GM12878 (cell line): Measurements from ENCODE around the gene BSCL2. TPM values are rescaled to one million over a fixed set of nuclear protein-coding genes. Genes with fewer than 3 reads are reported as not detected.

Experiments used
- ATAC-seq: fragments of 200-7000 bp; cut with Tn5 transposase; 3 replicates; pipeline ENCODE4 v1.9.1; 2020; ENCODE audit warnings: mild to moderate bottlenecking, moderate library complexity
- BruUV-seq: library from RNA; stranded (reverse); fragments of 400-500 nt; replicated peaks from 2 replicates; lab custom pipeline; 2021; lab: Mats Ljungman, UMichigan
- CTCF ChIA-PET: fragments of 300-600 bp; sonication (Branson Sonifier 250); formaldehyde crosslinking; extraction: SDS; loops from one replicate; lab custom pipeline; 2021; ENCODE audit warnings: inconsistent platforms; lab: Yijun Ruan, JAX
- POLR2A ChIA-PET: fragments of 350-600 bp; formaldehyde crosslinking; extraction: SDS; loops from one replicate; lab custom pipeline; 2021; ENCODE audit warnings: inconsistent platforms; lab: Charles Lee
- RAD21 ChIA-PET: fragments of 300-600 bp; sonication (Branson Sonifier 250); formaldehyde crosslinking; loops from one replicate; lab custom pipeline; 2023; ENCODE audit warnings: antibody characterized with exemption; ENCODE audit not compliant: unreplicated experiment; lab: Charles Lee
- SMC1A ChIA-PET: fragments of 300-600 bp; sonication (Branson Sonifier 250); formaldehyde crosslinking; loops from one replicate; lab custom pipeline; 2023; ENCODE audit not compliant: unreplicated experiment, uncharacterized antibody; lab: Charles Lee
- DNase-seq: peaks from one replicate; pipeline ENCODE4 v3.0.0-alpha.2; 2011; ENCODE audit warnings: low read depth, low spot score
- FAIRE-seq: peaks from 3 replicates; lab custom pipeline; 2011; peaks lifted over from hg19 to GRCh38; lab: Jason Lieb, UNC
- H2AFZ ChIP-seq: 2 replicates; pipeline ENCODE4 v1.6.0; 2011; ENCODE audit warnings: low read depth, low read length, control low read depth; ENCODE audit not compliant: control insufficient read depth
- H3K27ac ChIP-seq: 2 replicates; pipeline ENCODE4 v1.5.1; 2011; ENCODE audit warnings: control low read depth; ENCODE audit not compliant: control insufficient read depth, insufficient read depth
- H3K27me3 ChIP-seq, 2 experiments: replicated peaks in 1 of 2; 2 replicates each; pipeline versions ENCODE4 v1.6.0 to v1.6.1; 2011; ENCODE audit warnings: low read length in 1 of 2; ENCODE audit not compliant: control insufficient read depth in 2 of 2, insufficient read depth in 2 of 2
- H3K36me3 ChIP-seq, 2 experiments: 2 replicates each; pipeline ENCODE4 v1.5.1; 2011; ENCODE audit warnings: low read length in 1 of 2; ENCODE audit not compliant: control insufficient read depth in 2 of 2, insufficient read depth in 2 of 2
- H3K4me1 ChIP-seq: 2 replicates; pipeline ENCODE4 v1.6.1; 2011; ENCODE audit warnings: mild to moderate bottlenecking, low read length, moderate library complexity, mixed read lengths; ENCODE audit not compliant: control insufficient read depth, insufficient read depth
- H3K4me2 ChIP-seq: 2 replicates; pipeline ENCODE4 v1.6.0; 2011; ENCODE audit warnings: control low read depth; ENCODE audit not compliant: control insufficient read depth, insufficient read depth
- H3K4me3 ChIP-seq: fragments of 200-600 bp; sonication (generic); 2 replicates; pipeline ENCODE4 v1.5.1; 2016
- H3K79me2 ChIP-seq: 2 replicates; pipeline ENCODE4 v1.6.0; 2011; ENCODE audit warnings: low read length; ENCODE audit not compliant: control insufficient read depth, insufficient read depth
- H3K9ac ChIP-seq: 2 replicates; pipeline ENCODE4 v1.8.0; 2011; ENCODE audit warnings: low read length, control low read depth, mixed read lengths; ENCODE audit not compliant: control insufficient read depth, insufficient read depth
- H3K9me3 ChIP-seq: replicated peaks from 3 replicates; pipeline ENCODE4 v1.5.1; 2011; ENCODE audit warnings: mild to moderate bottlenecking, low read length; ENCODE audit not compliant: control insufficient read depth, insufficient read depth
- H4K20me1 ChIP-seq: 2 replicates; pipeline ENCODE4 v1.6.0; 2011; ENCODE audit not compliant: control insufficient read depth, insufficient read depth
- BCL11A ChIP-seq: IDR thresholded peaks from 2 replicates; pipeline ENCODE4 v1.6.1; 2011; ENCODE audit warnings: low read depth, low read length
- BHLHE40 ChIP-seq, 2 experiments: fragments of 450-650 bp in 1 of 2; IDR thresholded peaks; 2 replicates each; pipeline ENCODE4 v1.6.1; 2011 to 2017; ENCODE audit warnings: low read depth in 2 of 2, borderline replicate concordance in 1 of 2, improper control_type of control experiment in 1 of 2, low read length in 1 of 2, mild to moderate bottlenecking in 1 of 2
- BMI1 ChIP-seq: fragments of 450-650 bp; IDR thresholded peaks from 2 replicates; pipeline ENCODE4 v1.6.1; 2016; ENCODE audit warnings: mild to moderate bottlenecking, moderate library complexity, borderline replicate concordance
- HDAC2 ChIP-seq: fragments of 200-600 bp; sonication (generic); IDR thresholded peaks from 2 replicates; pipeline ENCODE4 v1.6.1; 2017
- KLF5 ChIP-seq: fragments of 450-650 bp; IDR thresholded peaks from 2 replicates; pipeline ENCODE4 v1.6.1; 2014; ENCODE audit warnings: mild to moderate bottlenecking; ENCODE audit not compliant: partially characterized antibody
- MEF2A ChIP-seq: IDR thresholded peaks from 2 replicates; pipeline ENCODE4 v1.6.1; 2011; ENCODE audit warnings: low read depth, mild to moderate bottlenecking, low read length, moderate library complexity; ENCODE audit not compliant: insufficient read depth
- NFYA ChIP-seq: IDR thresholded peaks from 2 replicates; pipeline ENCODE4 v1.6.1; 2011; ENCODE audit warnings: low read depth, mild to moderate bottlenecking, low read length, improper control_type of control experiment, borderline replicate concordance
- NFYB ChIP-seq: IDR thresholded peaks from 2 replicates; pipeline ENCODE4 v1.6.1; 2011; ENCODE audit warnings: low read depth, mild to moderate bottlenecking, low read length, improper control_type of control experiment, moderate library complexity; ENCODE audit not compliant: insufficient read depth
- PKNOX1 ChIP-seq: fragments of 450-650 bp; IDR thresholded peaks from 2 replicates; pipeline ENCODE4 v1.6.1; 2016; ENCODE audit warnings: mild to moderate bottlenecking
- RELB ChIP-seq: fragments of 450-650 bp; IDR thresholded peaks from 2 replicates; pipeline ENCODE4 v1.6.1; 2017; ENCODE audit warnings: low read depth, mild to moderate bottlenecking, moderate library complexity
- SMAD5 ChIP-seq: IDR thresholded peaks from 2 replicates; pipeline ENCODE4 v1.6.1; 2016; ENCODE audit warnings: antibody characterized with exemption, low read depth
- SMC3 ChIP-seq: IDR thresholded peaks from 2 replicates; pipeline ENCODE4 v1.6.1; 2011; ENCODE audit warnings: low read length, improper control_type of control experiment, borderline replicate concordance
- SPI1 ChIP-seq: IDR thresholded peaks from 2 replicates; pipeline ENCODE4 v1.6.1; 2011; ENCODE audit warnings: low read depth, mild to moderate bottlenecking, low read length, moderate library complexity, borderline replicate concordance; ENCODE audit not compliant: insufficient read depth
- TARDBP ChIP-seq: IDR thresholded peaks from 2 replicates; pipeline ENCODE4 v1.6.1; 2016; ENCODE audit warnings: borderline replicate concordance
- TBL1XR1 ChIP-seq: IDR thresholded peaks from 2 replicates; pipeline ENCODE4 v1.6.1; 2012; ENCODE audit warnings: low read depth, low read length, improper control_type of control experiment
- ZNF274 ChIP-seq: IDR thresholded peaks from one replicate; pipeline ENCODE4 v1.8.0; 2011; ENCODE audit not compliant: insufficient read length, insufficient read depth
- WGBS: methylation state at CpG from one replicate; pipeline ENCODE4 v1.1.6; 2016; ENCODE audit warnings: low lambda C conversion rate; ENCODE audit not compliant: insufficient replicate concordance, insufficient coverage; ENCODE audit errors: missing lambda C conversion rate; 5-methylcytosine and 5-hydroxymethylcytosine counted together
- in situ Hi-C: fragments of 300-500 bp; cut with MboI; formaldehyde crosslinking; loops from 9 replicates; pipeline ENCODE4 v1.14.3; 2018; ENCODE audit warnings: mixed read lengths
- intact Hi-C: fragments of 100-400 bp; cut with micrococcal nuclease; formaldehyde crosslinking; loops from one replicate; pipeline ENCODE4 v1.14.2; 2022; ENCODE audit not compliant: unreplicated experiment
- polyA plus RNA-seq, 11 experiments: library from polyadenylated mRNA; depleted of rRNA in 4 of 11; unstranded in 6 of 11; stranded (reverse) in 5 of 11; fragments of >200 nt; fragmentation: Nextera tagmentation in 4 of 11; fragmentation: Illumina TruSeq in 1 of 11; extraction: Ambion mirVana in 4 of 11; extraction: Trizol in 1 of 11; gene quantifications; 1 replicate in 1 of 11; 2 replicates in 10 of 11; pipeline versions ENCODE4 v1.2.1 to v1.2.3, GENCODE V29; 2011 to 2016; ENCODE audit warnings: inconsistent platforms in 2 of 11, missing spikeins in 2 of 11, low read depth in 1 of 11
- total RNA-seq, 4 experiments: library from RNA; depleted of rRNA in 3 of 4; stranded (reverse); fragments of >200 nt in 3 of 4; fragmentation: Illumina TruSeq in 1 of 4; extraction: Trizol in 1 of 4; gene quantifications; 2 replicates each; pipeline versions ENCODE4 v1.2.1 to v1.2.3, GENCODE V29; 2013 to 2021
- TF ChIP-seq, protein P1 (sequence below): IDR thresholded peaks from 2 replicates; pipeline ENCODE4 v1.6.1; 2012; ENCODE audit warnings: low read depth, low read length, improper control_type of control experiment
- TF ChIP-seq, protein P2 (sequence below): fragments of 450-650 bp; IDR thresholded peaks from 2 replicates; pipeline ENCODE4 v1.6.1; 2017; ENCODE audit warnings: mild to moderate bottlenecking

BSCL2 gene
- total and polyA plus RNA-seq, 10 of the 15 experiments (the other 5 are each of a cell fraction or from before 2014, with no cell fraction given), result 12.3 to 57.9 (median 21.8) TPM

DNA sequence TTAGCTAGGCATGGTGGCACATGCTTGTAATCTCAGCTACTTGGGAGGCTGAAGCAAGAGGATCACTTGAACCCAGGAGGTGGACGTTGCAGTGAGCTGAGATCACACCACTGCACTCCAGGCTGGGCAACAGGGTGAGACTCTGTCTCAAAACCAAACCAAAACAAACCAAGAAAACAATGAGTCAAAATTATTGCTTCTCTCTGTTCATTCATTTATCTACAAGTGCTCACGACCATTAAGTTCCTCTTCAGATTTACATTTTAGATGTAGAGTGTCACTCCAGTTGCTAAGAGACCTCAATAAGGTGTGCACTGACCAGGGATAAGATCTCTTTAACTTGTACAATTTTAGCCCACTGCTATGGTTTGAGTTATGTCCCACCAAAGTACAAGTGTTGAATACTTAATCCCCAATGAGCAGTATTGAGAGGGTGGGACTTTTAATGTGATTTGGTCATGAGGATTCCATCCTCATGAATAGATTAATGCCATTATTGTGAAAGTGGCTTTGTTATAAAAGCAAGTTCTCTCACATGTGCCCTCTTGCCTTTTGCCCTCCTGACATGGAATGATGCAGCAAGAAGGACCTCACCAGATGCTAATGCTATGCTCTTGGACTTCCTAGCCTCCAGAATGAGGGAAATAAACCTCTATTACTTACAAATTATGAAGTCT, 12.2 kb upstream of the BSCL2 start:
- Histone ChIP-seq H3K9me3 (no peaks in the 10 kb centered on the region), H3K79me2 (peaks cover 35% of the 10 kb centered on the region), H3K4me1 (peaks cover 2% of the 10 kb centered on the region), H3K27ac (no peak overlapping the region), H3K4me3 (no peak overlapping the region), H3K27me3 (no peaks in the 10 kb centered on the region), H4K20me1 (no peaks in the 10 kb centered on the region; the same call in 1 of the 2 replicates), H2AFZ (no peak overlapping the region), H3K4me2 (no peak overlapping the region), H3K36me3 (peaks cover 33 to 74% of the 10 kb centered on the region in 2 experiments)
- ChIA-PET RAD21 (no interaction called here), CTCF (interaction anchor here (0.6 kb wide), 1 partner anchor 113 kb away, joined by 3 read pairs; no protein-coding TSS in a partner anchor)
- in situ Hi-C loops, result no loop called here
- BruUV-seq, result no TSS peak
- ATAC-seq, result no peak
- DNase-seq, result no peak
- FAIRE-seq, result no peak
- WGBS, result 6% methylated on average over 2 of the region's 2 CpGs
- no peak for TF ChIP-seq PKNOX1
- no peak for TF ChIP-seq BHLHE40 (IDR thresholded peaks at IDR 0.05; ENCODE audit: borderline replicate concordance in 1 of 2, low read depth in 2 of 2, low read length in 1 of 2)
- no peak for TF ChIP-seq BCL11A
- TF ChIP-seq, protein P1, sequence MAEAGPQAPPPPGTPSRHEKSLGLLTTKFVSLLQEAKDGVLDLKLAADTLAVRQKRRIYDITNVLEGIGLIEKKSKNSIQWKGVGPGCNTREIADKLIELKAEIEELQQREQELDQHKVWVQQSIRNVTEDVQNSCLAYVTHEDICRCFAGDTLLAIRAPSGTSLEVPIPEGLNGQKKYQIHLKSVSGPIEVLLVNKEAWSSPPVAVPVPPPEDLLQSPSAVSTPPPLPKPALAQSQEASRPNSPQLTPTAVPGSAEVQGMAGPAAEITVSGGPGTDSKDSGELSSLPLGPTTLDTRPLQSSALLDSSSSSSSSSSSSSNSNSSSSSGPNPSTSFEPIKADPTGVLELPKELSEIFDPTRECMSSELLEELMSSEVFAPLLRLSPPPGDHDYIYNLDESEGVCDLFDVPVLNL, result no peak
- no peak for TF ChIP-seq MEF2A
- TF ChIP-seq RELB, result no peak
- TF ChIP-seq BMI1, result no peak
- no peak for TF ChIP-seq SMC3
- no peak for TF ChIP-seq SMAD5
- no peak for TF ChIP-seq SPI1
- no peak for TF ChIP-seq NFYB
- TF ChIP-seq, protein P2, sequence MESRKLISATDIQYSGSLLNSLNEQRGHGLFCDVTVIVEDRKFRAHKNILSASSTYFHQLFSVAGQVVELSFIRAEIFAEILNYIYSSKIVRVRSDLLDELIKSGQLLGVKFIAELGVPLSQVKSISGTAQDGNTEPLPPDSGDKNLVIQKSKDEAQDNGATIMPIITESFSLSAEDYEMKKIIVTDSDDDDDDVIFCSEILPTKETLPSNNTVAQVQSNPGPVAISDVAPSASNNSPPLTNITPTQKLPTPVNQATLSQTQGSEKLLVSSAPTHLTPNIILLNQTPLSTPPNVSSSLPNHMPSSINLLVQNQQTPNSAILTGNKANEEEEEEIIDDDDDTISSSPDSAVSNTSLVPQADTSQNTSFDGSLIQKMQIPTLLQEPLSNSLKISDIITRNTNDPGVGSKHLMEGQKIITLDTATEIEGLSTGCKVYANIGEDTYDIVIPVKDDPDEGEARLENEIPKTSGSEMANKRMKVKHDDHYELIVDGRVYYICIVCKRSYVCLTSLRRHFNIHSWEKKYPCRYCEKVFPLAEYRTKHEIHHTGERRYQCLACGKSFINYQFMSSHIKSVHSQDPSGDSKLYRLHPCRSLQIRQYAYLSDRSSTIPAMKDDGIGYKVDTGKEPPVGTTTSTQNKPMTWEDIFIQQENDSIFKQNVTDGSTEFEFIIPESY, result no peak
- no peak for TF ChIP-seq TARDBP
- TF ChIP-seq TBL1XR1, result no peak
- TF ChIP-seq ZNF274, result no peak
- TF ChIP-seq NFYA, result no peak
- no peak for TF ChIP-seq KLF5
- no peak for TF ChIP-seq HDAC2
- TF ChIP-seq, all 136 proteins: peak for 0
- POLR2A ChIA-PET, result interaction anchor here (0.5 to 1.5 kb wide), 3 partner anchors 14 to 46 kb away, joined by 3 read pairs; no protein-coding TSS in a partner anchor
- H3K9ac ChIP-seq, result no peak overlapping the region
- SMC1A ChIA-PET, result interaction anchor here (1.1 kb wide), 1 partner anchor 8 kb away, joined by 3 read pairs; the partner anchor contains the start of gene HNRNPUL2
- intact Hi-C loops, result no loop called here
